Measurements from ENCODE around the gene CAMK2D.

DNA sequence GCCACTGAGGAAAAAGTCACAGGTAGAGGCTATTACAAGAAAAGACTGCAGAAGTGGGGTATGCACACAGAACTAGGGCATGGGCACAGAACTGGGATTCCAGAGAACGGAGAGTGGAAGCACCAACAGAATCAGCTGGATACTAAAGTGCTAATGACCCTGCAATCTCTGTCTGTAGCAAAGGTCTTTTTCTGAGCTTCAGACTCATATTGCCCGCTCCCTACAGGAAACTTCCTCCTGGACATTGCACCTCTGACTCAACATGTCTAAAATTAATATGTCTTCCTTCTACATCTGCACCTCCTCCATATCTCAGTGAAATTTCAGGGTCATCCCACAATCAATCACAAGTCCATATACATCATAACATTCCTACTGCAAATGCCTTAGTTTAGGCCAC is 5.3 kb upstream of the CAMK2D start:
- TF ChIP-seq POLR2A (IDR thresholded peaks at IDR 0.05): no peak
- TF ChIP-seq, protein P1, sequence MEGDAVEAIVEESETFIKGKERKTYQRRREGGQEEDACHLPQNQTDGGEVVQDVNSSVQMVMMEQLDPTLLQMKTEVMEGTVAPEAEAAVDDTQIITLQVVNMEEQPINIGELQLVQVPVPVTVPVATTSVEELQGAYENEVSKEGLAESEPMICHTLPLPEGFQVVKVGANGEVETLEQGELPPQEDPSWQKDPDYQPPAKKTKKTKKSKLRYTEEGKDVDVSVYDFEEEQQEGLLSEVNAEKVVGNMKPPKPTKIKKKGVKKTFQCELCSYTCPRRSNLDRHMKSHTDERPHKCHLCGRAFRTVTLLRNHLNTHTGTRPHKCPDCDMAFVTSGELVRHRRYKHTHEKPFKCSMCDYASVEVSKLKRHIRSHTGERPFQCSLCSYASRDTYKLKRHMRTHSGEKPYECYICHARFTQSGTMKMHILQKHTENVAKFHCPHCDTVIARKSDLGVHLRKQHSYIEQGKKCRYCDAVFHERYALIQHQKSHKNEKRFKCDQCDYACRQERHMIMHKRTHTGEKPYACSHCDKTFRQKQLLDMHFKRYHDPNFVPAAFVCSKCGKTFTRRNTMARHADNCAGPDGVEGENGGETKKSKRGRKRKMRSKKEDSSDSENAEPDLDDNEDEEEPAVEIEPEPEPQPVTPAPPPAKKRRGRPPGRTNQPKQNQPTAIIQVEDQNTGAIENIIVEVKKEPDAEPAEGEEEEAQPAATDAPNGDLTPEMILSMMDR (IDR thresholded peaks at IDR 0.05): no peak
